HEK293T (cell line): Measurements from ENCODE around the gene DHRS13.
"Not testable (repeated sequence)": the region's sequence is repeated elsewhere in the genome, so short reads cannot be mapped to it uniquely, and the experiment has no call there.

ENCODE experiments used
- CTCF ChIA-PET: fragments of 350-600 bp; formaldehyde crosslinking; extraction: SDS; loops from one replicate; lab custom pipeline; 2021; ENCODE audit warnings: antibody characterized with exemption, inconsistent platforms; lab: Yijun Ruan, JAX
- POLR2A ChIA-PET: fragments of 350-600 bp; formaldehyde crosslinking; extraction: SDS; loops from one replicate; lab custom pipeline; 2020; ENCODE audit warnings: antibody characterized with exemption, inconsistent platforms; lab: Yijun Ruan, JAX
- DNase-seq: peaks from one replicate; pipeline ENCODE4 v3.0.0; 2012; ENCODE audit warnings: mixed read lengths; ENCODE audit errors: extremely low spot score
- ARNT ChIP-seq: fragments of 450-650 bp; IDR thresholded peaks from 2 replicates; pipeline ENCODE4 v1.6.1; 2017; ENCODE audit warnings: mild to moderate bottlenecking
- BHLHE40 ChIP-seq: fragments of 450-650 bp; IDR thresholded peaks from 2 replicates; pipeline ENCODE4 v1.6.1; 2016; ENCODE audit warnings: mild to moderate bottlenecking, moderate library complexity, borderline replicate concordance
- CTBP1 ChIP-seq: fragments of 450-650 bp; IDR thresholded peaks from 2 replicates; pipeline ENCODE4 v1.6.1; 2016; ENCODE audit warnings: borderline replicate concordance
- ELF4 ChIP-seq: fragments of 450-650 bp; IDR thresholded peaks from 2 replicates; pipeline ENCODE4 v1.6.1; 2017; ENCODE audit warnings: antibody characterized with exemption
- FOXA1 ChIP-seq: fragments of 450-650 bp; IDR thresholded peaks from 2 replicates; pipeline ENCODE4 v1.6.1; 2016; ENCODE audit warnings: mild to moderate bottlenecking
- FOXK2 ChIP-seq: fragments of 450-650 bp; IDR thresholded peaks from 2 replicates; pipeline ENCODE4 v1.6.1; 2016; ENCODE audit warnings: mild to moderate bottlenecking
- FOXM1 ChIP-seq: fragments of 450-650 bp; IDR thresholded peaks from 2 replicates; pipeline ENCODE4 v1.6.1; 2017; ENCODE audit warnings: mild to moderate bottlenecking, borderline replicate concordance
- HDGF ChIP-seq: fragments of 450-650 bp; IDR thresholded peaks from 2 replicates; pipeline ENCODE4 v1.6.1; 2017; ENCODE audit warnings: antibody characterized with exemption, borderline replicate concordance
- L3MBTL2 ChIP-seq: fragments of 450-650 bp; conservative IDR thresholded peaks from 2 replicates; pipeline ENCODE4 v1.6.1; 2016; ENCODE audit warnings: mild to moderate bottlenecking
- LEF1 ChIP-seq: fragments of 450-650 bp; IDR thresholded peaks from 2 replicates; pipeline ENCODE4 v1.6.1; 2017; ENCODE audit warnings: mild to moderate bottlenecking, borderline replicate concordance
- NFRKB ChIP-seq: fragments of 450-650 bp; IDR thresholded peaks from 2 replicates; pipeline ENCODE4 v1.6.1; 2016; ENCODE audit warnings: mild to moderate bottlenecking, moderate library complexity
- PKNOX1 ChIP-seq: fragments of 450-650 bp; IDR thresholded peaks from 2 replicates; pipeline ENCODE4 v1.6.1; 2016
- SP1 ChIP-seq: fragments of 450-650 bp; IDR thresholded peaks from 2 replicates; pipeline ENCODE4 v1.6.1; 2017
- SUZ12 ChIP-seq: fragments of 450-650 bp; IDR thresholded peaks from 2 replicates; pipeline ENCODE4 v1.6.1; 2016; ENCODE audit warnings: mild to moderate bottlenecking
- TARDBP ChIP-seq: fragments of 450-650 bp; IDR thresholded peaks from 2 replicates; pipeline ENCODE4 v1.6.1; 2016
- ZNF384 ChIP-seq: fragments of 450-650 bp; IDR thresholded peaks from 2 replicates; pipeline ENCODE4 v1.6.1; 2016

Gene DHRS13

GRCh38 chr17:28878158-28878910 is 24.5 kb downstream of the DHRS13 start:
- POLR2A ChIA-PET = interaction anchor here (1.1 kb wide), 1 partner anchor 153 kb away, joined by 4 read pairs; no protein-coding TSS in a partner anchor
- no peak for DNase-seq

GRCh38 chr17:28877150-28877711 is 25.6 kb downstream of the DHRS13 start:
- DNase-seq, POLR2A ChIA-PET, CTCF ChIA-PET: not testable (repeated sequence)

More at GRCh38 chr17:28878158-28878910, 24.5 kb downstream of the DHRS13 start:
- no peak for TF ChIP-seq SUZ12
- no peak for TF ChIP-seq LEF1
- TF ChIP-seq FOXM1 = no peak
- no peak for TF ChIP-seq FOXK2
- no peak for TF ChIP-seq CTBP1
- TF ChIP-seq HDGF = no peak
- CTCF ChIA-PET = interaction anchor here (1.8 kb wide), 1 partner anchor 115 kb away, joined by 9 read pairs; no protein-coding TSS in a partner anchor

GRCh38 chr17:28875848-28876550 is 26.9 kb downstream of the DHRS13 start:
- DNase-seq = no peak
- ChIA-PET POLR2A (no interaction called here), CTCF (no interaction called here)
- TF ChIP-seq FOXM1 (no peak), ARNT (no peak), SUZ12 (no peak), LEF1 (no peak), SP1 (no peak)

- TF ChIP-seq FOXK2 = no peak
- ChIA-PET POLR2A (no interaction called here), CTCF (interaction anchor here (0.5 kb wide), 1 partner anchor 15 kb away, joined by 4 read pairs; no protein-coding TSS in a partner anchor)
- no peak for DNase-seq
Measured at GRCh38 chr17:28874750-28875149, 28.1 kb downstream of the DHRS13 start.

GRCh38 chr17:28873839-28874238 is 29.0 kb downstream of the DHRS13 start:
- TF ChIP-seq ELF4 (no peak), FOXM1 (no peak), PKNOX1 (no peak), FOXA1 (no peak), L3MBTL2 (no peak), ZNF384 (no peak), TARDBP (no peak), FOXK2 (no peak), HDGF (no peak), SUZ12 (no peak), NFRKB (no peak), SP1 (no peak), BHLHE40 (no peak), LEF1 (no peak), CTBP1 (no peak)
- POLR2A ChIA-PET = no interaction called here
- no peak for DNase-seq
- CTCF ChIA-PET = no interaction called here

GRCh38 chr17:28871056-28871579 is 31.8 kb downstream of the DHRS13 start:
- POLR2A ChIA-PET = interaction anchor here (0.7 to 1.8 kb wide), 4 partner anchors 9 to 152 kb away, joined by 3 to 6 read pairs (median 3); partner anchors contain the start of gene RPL23A
- no peak for TF ChIP-seq ARNT
- no peak for TF ChIP-seq LEF1
- no peak for TF ChIP-seq ZNF384
- no peak for TF ChIP-seq FOXM1
- no peak for TF ChIP-seq SUZ12
- no peak for TF ChIP-seq TARDBP
- no peak for TF ChIP-seq HDGF
- no peak for TF ChIP-seq ELF4
- no peak for TF ChIP-seq L3MBTL2
- TF ChIP-seq FOXA1 = no peak
- TF ChIP-seq BHLHE40 = no peak
- TF ChIP-seq FOXK2 = no peak
- no peak for TF ChIP-seq CTBP1
- no peak for TF ChIP-seq PKNOX1
- CTCF ChIA-PET = no interaction called here
- no peak for DNase-seq

GRCh38 chr17:28867276-28867675 is 35.6 kb downstream of the DHRS13 start:
- POLR2A ChIA-PET = interaction anchor here (1.5 kb wide), 1 partner anchor 84 kb away, joined by 3 read pairs; the partner anchor contains the start of gene PHF12

More at GRCh38 chr17:28867276-28867675, 35.6 kb downstream of the DHRS13 start:
- no peak for DNase-seq
- CTCF ChIA-PET = no interaction called here
- TF ChIP-seq SP1 (no peak), BHLHE40 (no peak), SUZ12 (no peak)
